HT1080 (cell line): ENCODE data around the gene HNF1B. TPM values are rescaled to one million over a fixed set of nuclear protein-coding genes. Genes with fewer than 3 reads are reported as not detected.

Experiments used
- total RNA-seq: library from RNA; depleted of rRNA; stranded (reverse); fragments of >200 nt; shearing (Covaris generic); gene quantifications from 2 replicates; pipeline ENCODE4 v1.2.3, GENCODE V29; 2014; rRNA removed

The HNF1B gene
- total RNA-seq, 1 experiment from 2014 or later: not detected

Other genes with a start within 250 kb of the HNF1B start
- gene SYNRG, start 135.6 kb downstream of the HNF1B start, total RNA-seq: 6.0 and 7.4 TPM in 2 replicates
- gene DDX52, start 101.6 kb downstream of the HNF1B start, total RNA-seq: 24.6 and 29.9 TPM in 2 replicates
- 1.2 TPM in 1 of 2 replicates, not detected in the other for gene TBC1D3K, start 179.4 kb upstream of the HNF1B start, total RNA-seq
- gene TBC1D3L, start 244.0 kb upstream of the HNF1B start, total RNA-seq: 0.68 and 1.9 TPM in 2 replicates